ENCODE measurements around the gene RTTN.

DNA sequence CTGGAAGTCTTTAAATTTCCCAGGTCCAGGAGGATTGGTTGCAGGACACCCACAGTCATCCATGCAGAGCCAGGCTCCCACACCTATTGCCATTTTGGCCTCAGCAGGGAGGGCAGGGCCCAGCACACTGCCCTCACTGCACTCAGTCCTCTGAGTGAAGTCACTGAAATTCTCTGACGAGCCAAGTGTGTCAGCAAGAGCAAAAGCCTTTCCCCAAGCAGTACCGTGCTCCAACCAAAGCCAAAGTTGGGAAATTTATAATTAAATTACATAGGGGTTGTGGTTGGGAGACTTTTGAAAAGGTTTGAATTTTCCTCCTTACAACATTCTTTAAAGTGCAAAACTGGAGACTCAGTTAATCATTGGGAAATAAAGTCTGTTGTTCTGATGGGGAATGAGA lies 159.3 kb downstream of the RTTN start:
- TF ChIP-seq, protein P1, sequence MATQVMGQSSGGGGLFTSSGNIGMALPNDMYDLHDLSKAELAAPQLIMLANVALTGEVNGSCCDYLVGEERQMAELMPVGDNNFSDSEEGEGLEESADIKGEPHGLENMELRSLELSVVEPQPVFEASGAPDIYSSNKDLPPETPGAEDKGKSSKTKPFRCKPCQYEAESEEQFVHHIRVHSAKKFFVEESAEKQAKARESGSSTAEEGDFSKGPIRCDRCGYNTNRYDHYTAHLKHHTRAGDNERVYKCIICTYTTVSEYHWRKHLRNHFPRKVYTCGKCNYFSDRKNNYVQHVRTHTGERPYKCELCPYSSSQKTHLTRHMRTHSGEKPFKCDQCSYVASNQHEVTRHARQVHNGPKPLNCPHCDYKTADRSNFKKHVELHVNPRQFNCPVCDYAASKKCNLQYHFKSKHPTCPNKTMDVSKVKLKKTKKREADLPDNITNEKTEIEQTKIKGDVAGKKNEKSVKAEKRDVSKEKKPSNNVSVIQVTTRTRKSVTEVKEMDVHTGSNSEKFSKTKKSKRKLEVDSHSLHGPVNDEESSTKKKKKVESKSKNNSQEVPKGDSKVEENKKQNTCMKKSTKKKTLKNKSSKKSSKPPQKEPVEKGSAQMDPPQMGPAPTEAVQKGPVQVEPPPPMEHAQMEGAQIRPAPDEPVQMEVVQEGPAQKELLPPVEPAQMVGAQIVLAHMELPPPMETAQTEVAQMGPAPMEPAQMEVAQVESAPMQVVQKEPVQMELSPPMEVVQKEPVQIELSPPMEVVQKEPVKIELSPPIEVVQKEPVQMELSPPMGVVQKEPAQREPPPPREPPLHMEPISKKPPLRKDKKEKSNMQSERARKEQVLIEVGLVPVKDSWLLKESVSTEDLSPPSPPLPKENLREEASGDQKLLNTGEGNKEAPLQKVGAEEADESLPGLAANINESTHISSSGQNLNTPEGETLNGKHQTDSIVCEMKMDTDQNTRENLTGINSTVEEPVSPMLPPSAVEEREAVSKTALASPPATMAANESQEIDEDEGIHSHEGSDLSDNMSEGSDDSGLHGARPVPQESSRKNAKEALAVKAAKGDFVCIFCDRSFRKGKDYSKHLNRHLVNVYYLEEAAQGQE (IDR thresholded peaks at IDR 0.05; ENCODE audit: insufficient read depth in 1 of 2, low read depth in 2 of 2, low read length in 2 of 2) = no peak
- TF ChIP-seq POLR2AphosphoS5 (IDR thresholded peaks at IDR 0.05; ENCODE audit: low read depth, low read length) = no peak
- no peak for TF ChIP-seq SIN3A (IDR thresholded peaks at IDR 0.05; ENCODE audit: borderline replicate concordance, insufficient read depth, low read length)
- no peak for TF ChIP-seq TAF1 (IDR thresholded peaks at IDR 0.05; ENCODE audit: borderline replicate concordance, insufficient read depth, low read length)
- TF ChIP-seq FOXP2 (optimal IDR thresholded peaks at IDR 0.05; ENCODE audit: borderline replicate concordance, extremely low read depth, extremely low read length, insufficient read depth) = no peak

All from PFSK-1 (cell line).